Stimulated activated CD8-positive, alpha-beta memory T cell treated with anti-CD3 and anti-CD28 coated beads, Interleukin-15, amount 100 ng/mL, for 4 hours (primary cell): ENCODE data around the gene CLASP2.
"Not testable (repeated sequence)": the region's sequence is repeated elsewhere in the genome, so short reads cannot be mapped to it uniquely, and the experiment has no call there.

Source experiments
- DNase-seq, 2 donors: peaks; one replicate each; pipeline ENCODE4 v3.0.0-alpha.2; 2020; ENCODE audit warnings: low read depth in 2 of 2

CLASP2 gene

GRCh38 chr3:33717866-33718594, at the start of gene CLASP2:
CLASP2 (minus strand) TSS chr3:33718254; CDS start chr3:33718002, 252 bp downstream.
- peak; percentile 67 to 79 for DNase-seq

- no peak for DNase-seq
These were observed 40.8 kb upstream of the CLASP2 start for GRCh38 chr3:33758864-33759263.

GRCh38 chr3:33758281-33758680, 40.2 kb upstream of the CLASP2 start:
- no peak for DNase-seq

GRCh38 chr3:33754391-33754790, 36.3 kb upstream of the CLASP2 start:
- DNase-seq: not testable (repeated sequence)

GRCh38 chr3:33751336-33751735, 33.3 kb upstream of the CLASP2 start:
- no peak for DNase-seq

- DNase-seq: no peak
These were observed 32.1 kb upstream of the CLASP2 start for GRCh38 chr3:33750211-33750548.

- no peak for DNase-seq
These were observed 31.6 kb upstream of the CLASP2 start for GRCh38 chr3:33749546-33750210.

GRCh38 chr3:33746416-33747116, 28.5 kb upstream of the CLASP2 start:
- no peak for DNase-seq

GRCh38 chr3:33737146-33737545, 19.1 kb upstream of the CLASP2 start:
- no peak for DNase-seq

- no peak for DNase-seq
These were observed 14.3 kb upstream of the CLASP2 start for GRCh38 chr3:33732394-33732793.

- DNase-seq: no peak
These were observed 11.9 kb upstream of the CLASP2 start for GRCh38 chr3:33729993-33730392.

- DNase-seq: no peak
These were observed 6.2 kb upstream of the CLASP2 start for GRCh38 chr3:33724256-33724655.

GRCh38 chr3:33722626-33723370, 4.7 kb upstream of the CLASP2 start:
- DNase-seq: no peak

GRCh38 chr3:33722191-33722590, 4.1 kb upstream of the CLASP2 start:
- DNase-seq: no peak

- DNase-seq: no peak
These were observed 497 bp upstream of the CLASP2 start for GRCh38 chr3:33718595-33718907.

- DNase-seq: peak in 1 of 2 donors; percentile 26
These were observed 513 bp downstream of the CLASP2 start for GRCh38 chr3:33717616-33717865.

GRCh38 chr3:33716227-33716626, 1.8 kb downstream of the CLASP2 start:
- no peak for DNase-seq

GRCh38 chr3:33711100-33711499, 7.0 kb downstream of the CLASP2 start:
- no peak for DNase-seq

- no peak for DNase-seq
These were observed 12.0 kb downstream of the CLASP2 start for GRCh38 chr3:33706056-33706455.

GRCh38 chr3:33704891-33705290, 13.2 kb downstream of the CLASP2 start:
- no peak for DNase-seq

- DNase-seq: no peak
These were observed 18.8 kb downstream of the CLASP2 start for GRCh38 chr3:33699275-33699674.

GRCh38 chr3:33694944-33695343, 23.1 kb downstream of the CLASP2 start:
- no peak for DNase-seq

- no peak for DNase-seq
These were observed 27.7 kb downstream of the CLASP2 start for GRCh38 chr3:33690341-33690740.
